KOPT-K1 (cell line): ENCODE data around the gene MLF2.

Experiments
- H3K27ac ChIP-seq: fragments of 200-600 bp; sonication (generic); 2 replicates; pipeline ENCODE4 v1.5.1; 2016; ENCODE audit warnings: antibody characterized with exemption, mild to moderate bottlenecking, low read depth, low read length; ENCODE audit not compliant: poor library complexity, severe bottlenecking
- H3K36me3 ChIP-seq: fragments of 200-600 bp; sonication (generic); 2 replicates; pipeline ENCODE4 v1.5.1; 2017; ENCODE audit warnings: antibody characterized with exemption, mild to moderate bottlenecking, low read length, moderate library complexity; ENCODE audit not compliant: insufficient read depth
- H3K9me3 ChIP-seq: fragments of 200-600 bp; sonication (generic); 2 replicates; pipeline ENCODE4 v1.5.1; 2017; ENCODE audit warnings: antibody characterized with exemption, low read length, mild to moderate bottlenecking; ENCODE audit not compliant: insufficient read depth, poor library complexity, severe bottlenecking

MLF2 gene

DNA sequence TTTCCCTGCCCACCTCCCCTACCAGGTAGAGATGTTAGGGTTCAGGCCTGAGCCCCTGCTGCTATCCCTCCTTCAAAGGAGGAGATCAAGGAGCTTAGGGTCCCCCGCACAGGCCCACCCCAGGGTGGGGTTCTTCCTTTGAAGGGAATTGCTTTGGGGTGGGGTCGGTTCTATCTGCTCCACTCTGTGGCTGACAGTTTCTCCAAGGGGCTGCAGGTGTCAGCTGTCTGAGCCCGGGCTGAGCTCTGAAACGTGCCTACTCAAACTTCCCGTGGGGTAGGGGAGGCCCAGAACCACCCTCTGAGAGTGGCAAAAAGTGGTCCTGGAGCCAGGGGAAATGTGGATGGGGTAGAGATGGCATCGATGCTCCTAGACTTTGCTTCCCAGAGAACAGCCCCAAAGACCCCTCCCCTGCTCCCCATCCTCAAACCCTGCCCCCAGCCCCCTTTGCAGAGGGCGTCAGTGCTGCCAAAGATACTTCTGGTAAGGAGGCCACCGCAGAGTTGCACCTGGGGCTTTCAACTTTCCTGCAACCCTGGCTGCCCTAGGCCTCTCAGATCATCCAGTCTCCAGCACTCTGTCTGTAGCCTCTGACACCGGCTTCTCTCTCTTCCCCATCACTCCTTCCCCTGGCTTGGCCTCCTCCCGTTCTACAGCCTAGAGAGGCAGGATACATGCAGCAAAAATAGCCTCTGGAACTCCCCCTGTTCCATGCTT is 30.1 kb upstream of the MLF2 start:
- Histone ChIP-seq H3K36me3 (no peaks in the 10 kb centered on the region), H3K9me3 (no peaks in the 10 kb centered on the region), H3K27ac (peak overlapping the region; percentile 97)

DNA sequence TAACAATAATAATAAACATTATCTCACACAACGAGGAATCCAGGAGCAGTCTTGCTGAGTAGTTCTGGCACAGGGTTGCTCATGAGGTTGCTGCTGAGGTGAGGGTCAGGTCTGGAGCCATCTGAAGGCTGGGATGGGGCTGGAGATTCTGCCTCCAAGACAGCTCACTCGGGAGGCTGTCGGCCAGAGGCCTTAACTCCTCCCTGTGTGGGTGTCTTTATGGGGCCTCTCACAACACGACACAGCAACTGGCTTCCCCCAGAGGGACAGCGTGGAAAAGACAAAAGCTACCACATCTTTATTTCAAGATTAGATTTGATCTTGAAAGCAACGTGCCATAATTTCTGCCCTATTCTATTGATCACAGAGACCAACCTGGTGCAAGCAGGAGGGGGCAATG is 29.2 kb upstream of the MLF2 start:
- Histone ChIP-seq H3K27ac (peak overlapping the region; percentile 97), H3K36me3 (no peaks in the 10 kb centered on the region), H3K9me3 (no peaks in the 10 kb centered on the region)

DNA sequence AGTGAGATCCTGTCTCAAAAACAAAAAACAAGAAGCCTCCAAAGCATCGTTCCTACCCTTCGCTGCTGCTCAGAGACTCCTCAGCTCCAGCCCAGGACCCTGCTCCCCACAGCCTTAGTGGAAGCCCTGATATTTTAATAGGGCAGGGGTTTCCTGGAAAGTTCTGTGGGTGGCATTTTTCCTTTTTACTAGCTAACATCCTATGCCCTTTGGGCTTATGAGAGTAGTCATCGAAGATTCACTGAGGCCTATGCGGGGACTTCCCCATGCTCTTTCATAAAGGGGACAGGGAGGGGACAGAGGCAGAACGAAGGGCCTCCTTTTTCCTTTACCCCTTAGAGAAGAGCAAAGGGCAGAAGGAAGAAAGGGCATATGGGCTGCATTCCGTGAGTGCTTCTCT is 27.6 kb upstream of the MLF2 start:
- Histone ChIP-seq H3K27ac (peak overlapping the region; percentile 34), H3K9me3 (no peaks in the 10 kb centered on the region), H3K36me3 (no peaks in the 10 kb centered on the region)

DNA sequence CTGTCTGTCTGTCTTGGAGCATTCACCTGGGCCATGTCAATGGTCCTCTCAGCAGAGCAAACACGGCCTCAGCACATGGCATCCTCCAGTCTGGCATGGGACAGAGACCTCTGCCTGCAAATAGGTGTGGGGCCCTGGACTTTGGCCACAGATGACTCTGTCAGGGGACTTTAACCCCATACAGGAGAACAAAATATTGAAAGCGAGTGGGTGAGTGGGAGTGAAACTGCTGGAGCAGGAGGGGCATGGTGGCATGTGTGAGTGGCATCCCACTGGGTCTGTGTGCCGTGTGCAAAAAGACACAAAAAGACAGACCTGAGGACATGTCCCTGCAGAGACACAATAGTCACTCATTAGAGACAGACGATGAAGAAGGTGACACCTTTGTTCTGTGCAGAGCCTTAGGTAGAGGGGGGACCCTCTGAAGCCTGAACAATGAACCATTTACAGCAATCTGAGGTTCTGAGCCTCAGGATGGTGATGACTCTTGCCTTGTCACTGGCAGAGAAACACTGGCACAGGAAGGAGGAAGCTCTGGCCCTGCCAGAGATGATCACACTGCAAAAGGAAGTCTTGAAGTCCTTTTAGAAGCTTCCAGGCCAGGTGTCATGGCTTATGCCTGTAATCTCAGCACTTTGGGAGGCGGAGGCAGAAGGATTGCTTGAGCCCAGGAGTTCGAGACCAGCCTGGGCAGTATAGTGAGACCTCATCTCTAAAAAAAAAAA is 26.9 kb upstream of the MLF2 start:
- no peaks in the 10 kb centered on the region for H3K9me3 ChIP-seq
- no peaks in the 10 kb centered on the region for H3K36me3 ChIP-seq
- H3K27ac ChIP-seq: peak overlapping the region; percentile 34

DNA sequence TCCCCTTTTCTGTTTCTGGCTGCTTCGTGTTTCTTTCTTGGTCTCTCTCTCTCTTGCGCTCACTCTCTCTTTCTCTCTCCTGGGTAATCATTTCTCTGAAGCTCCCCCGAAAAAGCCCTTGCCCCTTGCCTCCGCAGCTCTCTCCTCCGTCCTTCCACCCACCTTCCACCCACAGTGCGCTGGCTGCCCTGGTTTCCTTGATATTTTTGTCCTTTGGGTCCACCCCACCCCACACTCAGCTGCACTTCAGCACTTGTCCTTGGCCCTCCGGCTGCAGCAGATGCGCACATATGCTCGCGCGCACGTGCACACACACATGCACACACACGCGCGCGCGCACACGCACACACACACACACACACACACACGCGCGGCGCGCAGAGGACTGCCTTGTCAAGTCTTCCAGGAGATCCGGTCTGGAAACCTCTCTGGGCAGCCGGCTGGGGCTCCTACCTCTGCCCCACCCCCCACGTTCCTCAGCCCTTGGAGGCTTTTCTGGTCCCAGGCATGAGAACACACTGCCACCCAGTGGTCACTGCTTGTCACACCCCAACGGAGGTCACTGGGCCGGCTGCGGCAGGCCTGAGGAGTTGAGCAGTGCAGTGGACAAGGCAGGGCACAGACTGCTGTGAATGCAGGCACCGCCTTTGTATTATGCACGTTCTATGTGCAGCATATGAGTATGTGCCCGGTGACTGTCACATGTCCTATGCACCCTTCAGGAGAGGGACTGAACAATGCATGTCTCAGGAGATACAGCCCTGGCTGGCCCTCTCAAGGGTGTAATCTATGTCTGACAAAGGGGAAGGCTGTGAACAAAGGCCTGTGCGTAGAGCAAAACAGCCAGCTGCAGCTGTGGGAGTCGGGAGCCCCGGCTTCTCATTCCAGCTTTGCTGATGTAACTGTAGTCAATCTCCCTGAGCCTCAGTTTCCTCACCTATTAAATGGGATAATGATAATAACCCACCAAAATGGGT is 25.9 kb upstream of the MLF2 start:
- no peaks in the 10 kb centered on the region for H3K36me3 ChIP-seq
- H3K27ac ChIP-seq: peak overlapping the region; percentile 4
- H3K9me3 ChIP-seq: no peaks in the 10 kb centered on the region

DNA sequence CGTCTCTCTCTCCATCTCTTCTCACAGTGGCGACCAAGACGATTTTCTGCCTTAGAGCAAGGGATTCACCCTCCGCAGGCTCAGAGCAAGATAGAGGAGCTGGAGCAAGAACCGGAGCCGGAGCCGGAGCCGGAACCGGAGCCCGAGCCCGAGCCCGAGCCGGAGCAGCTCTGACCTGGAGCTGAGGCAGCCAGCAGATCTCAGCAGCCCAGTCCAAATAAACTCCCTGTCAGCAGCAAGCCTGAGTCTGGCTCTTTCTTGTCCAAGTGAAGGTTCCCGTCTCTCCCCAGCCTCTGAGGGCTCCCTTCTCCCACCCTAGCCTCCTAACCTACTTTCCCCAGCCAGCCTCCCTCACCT is 25.3 kb upstream of the MLF2 start:
- Histone ChIP-seq H3K36me3 (no peaks in the 10 kb centered on the region), H3K9me3 (no peaks in the 10 kb centered on the region), H3K27ac (no peak overlapping the region)

DNA sequence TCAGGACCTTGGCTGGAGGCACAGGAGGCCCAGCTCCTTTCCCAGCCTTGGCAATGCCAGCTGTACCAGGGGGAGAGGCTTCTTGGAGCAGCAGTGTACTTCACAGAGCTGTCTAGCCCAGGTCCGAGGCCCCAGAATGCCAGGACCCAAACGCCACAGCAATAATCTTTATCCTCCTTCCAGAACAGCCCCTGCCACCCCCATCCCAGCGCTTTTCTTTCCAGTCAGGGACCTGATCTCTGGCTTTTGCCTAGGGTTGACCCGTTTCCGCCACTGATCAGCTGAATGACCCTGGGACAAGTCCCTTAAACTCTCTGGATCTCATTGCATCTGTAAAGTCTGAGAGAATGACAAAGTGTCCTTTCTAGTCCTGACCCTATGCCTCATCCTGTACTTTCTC is 24.4 kb upstream of the MLF2 start:
- Histone ChIP-seq H3K36me3 (no peaks in the 10 kb centered on the region), H3K9me3 (no peaks in the 10 kb centered on the region), H3K27ac (no peak overlapping the region)

DNA sequence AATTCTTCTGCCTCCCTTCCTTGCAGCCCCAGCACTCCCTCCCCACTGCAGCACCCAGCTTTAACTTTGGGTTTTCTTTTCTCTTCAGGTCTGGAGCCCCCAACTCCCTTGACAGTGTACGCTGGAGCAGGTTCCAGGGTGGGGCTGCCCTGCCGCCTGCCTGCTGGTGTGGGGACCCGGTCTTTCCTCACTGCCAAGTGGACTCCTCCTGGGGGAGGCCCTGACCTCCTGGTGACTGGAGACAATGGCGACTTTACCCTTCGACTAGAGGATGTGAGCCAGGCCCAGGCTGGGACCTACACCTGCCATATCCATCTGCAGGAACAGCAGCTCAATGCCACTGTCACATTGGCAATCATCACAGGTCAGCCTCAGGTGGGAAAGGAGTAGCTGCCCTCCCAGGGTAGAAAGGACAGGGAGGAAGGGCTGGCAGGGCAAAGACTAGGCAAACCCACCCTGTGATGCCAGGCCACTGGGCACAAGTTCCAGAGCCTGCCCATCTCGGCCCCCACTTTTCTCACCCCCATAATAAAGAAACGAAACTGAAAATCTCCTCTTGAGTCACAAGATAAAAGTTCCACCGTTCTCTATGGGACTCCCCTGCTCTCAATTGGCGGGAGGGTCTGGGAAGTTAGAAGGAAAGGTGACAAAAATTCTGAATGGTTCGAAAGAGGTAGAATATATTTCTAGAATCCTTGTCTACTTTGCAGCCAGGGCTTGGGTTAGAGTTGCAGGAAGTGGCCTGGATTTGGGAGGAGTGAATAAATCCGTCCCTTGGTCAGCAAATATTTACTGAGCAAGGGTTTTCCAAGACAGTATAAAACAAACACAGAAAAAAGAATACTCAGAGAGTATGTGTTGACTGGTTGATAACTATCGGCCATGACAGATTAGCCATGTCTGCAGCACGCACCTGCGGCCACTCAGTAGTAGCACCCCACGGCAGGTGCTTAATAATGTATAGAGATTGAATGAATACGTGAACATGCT is 22.5 kb upstream of the MLF2 start:
- Histone ChIP-seq H3K9me3 (no peaks in the 10 kb centered on the region), H3K27ac (peak overlapping the region; percentile 48), H3K36me3 (no peaks in the 10 kb centered on the region)

DNA sequence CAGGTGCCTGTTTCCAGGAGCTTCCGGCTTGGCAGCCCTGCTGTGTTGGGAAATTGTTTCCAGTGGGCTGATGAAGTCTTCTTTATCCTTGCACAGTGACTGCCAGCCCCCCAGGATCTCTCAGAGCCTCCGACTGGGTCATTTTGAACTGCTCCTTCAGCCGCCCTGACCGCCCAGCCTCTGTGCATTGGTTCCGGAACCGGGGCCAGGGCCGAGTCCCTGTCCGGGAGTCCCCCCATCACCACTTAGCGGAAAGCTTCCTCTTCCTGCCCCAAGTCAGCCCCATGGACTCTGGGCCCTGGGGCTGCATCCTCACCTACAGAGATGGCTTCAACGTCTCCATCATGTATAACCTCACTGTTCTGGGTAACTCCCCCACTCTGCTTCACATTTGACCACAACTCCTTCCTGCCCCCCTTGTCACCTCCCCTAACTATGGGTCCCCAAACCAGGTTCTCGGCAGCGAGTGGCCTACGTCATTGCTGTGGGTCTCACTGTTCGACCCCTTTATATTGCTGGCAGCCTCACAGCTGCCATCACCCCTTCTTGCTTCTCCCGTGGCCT is 21.6 kb upstream of the MLF2 start:
- Histone ChIP-seq H3K36me3 (no peaks in the 10 kb centered on the region), H3K9me3 (no peaks in the 10 kb centered on the region), H3K27ac (peak overlapping the region; percentile 48)

DNA sequence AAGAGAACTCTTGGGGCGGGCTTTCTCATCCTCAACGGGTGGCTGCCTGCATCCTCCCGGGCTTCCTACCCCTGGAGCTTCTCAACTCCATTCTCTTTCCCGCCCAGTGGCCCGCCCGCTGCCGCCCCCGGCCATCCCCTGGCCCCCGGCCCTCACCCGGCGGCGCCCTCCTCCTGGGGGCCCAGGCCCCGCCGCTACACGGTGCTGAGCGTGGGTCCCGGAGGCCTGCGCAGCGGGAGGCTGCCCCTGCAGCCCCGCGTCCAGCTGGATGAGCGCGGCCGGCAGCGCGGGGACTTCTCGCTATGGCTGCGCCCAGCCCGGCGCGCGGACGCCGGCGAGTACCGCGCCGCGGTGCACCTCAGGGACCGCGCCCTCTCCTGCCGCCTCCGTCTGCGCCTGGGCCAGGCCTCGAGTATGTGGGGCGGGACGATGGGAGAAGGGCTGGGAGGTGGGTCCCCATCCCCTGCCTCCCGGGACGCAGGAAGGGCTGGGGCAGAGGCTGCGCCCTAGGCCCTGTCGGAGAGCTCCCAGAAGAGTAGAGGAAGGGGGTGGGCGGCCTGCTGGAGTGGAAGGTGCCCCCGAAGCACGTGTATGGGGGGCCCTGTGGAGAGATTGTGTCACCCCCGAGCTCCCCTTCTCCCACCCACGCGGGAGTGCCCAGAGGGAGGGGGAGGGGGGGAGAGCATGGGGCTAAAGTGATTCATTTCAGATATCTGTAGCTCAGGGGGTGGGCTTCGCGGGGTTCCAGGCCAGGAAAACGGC is 20.8 kb upstream of the MLF2 start:
- Histone ChIP-seq H3K36me3 (no peaks in the 10 kb centered on the region), H3K27ac (peak overlapping the region; percentile 48), H3K9me3 (no peaks in the 10 kb centered on the region)

DNA sequence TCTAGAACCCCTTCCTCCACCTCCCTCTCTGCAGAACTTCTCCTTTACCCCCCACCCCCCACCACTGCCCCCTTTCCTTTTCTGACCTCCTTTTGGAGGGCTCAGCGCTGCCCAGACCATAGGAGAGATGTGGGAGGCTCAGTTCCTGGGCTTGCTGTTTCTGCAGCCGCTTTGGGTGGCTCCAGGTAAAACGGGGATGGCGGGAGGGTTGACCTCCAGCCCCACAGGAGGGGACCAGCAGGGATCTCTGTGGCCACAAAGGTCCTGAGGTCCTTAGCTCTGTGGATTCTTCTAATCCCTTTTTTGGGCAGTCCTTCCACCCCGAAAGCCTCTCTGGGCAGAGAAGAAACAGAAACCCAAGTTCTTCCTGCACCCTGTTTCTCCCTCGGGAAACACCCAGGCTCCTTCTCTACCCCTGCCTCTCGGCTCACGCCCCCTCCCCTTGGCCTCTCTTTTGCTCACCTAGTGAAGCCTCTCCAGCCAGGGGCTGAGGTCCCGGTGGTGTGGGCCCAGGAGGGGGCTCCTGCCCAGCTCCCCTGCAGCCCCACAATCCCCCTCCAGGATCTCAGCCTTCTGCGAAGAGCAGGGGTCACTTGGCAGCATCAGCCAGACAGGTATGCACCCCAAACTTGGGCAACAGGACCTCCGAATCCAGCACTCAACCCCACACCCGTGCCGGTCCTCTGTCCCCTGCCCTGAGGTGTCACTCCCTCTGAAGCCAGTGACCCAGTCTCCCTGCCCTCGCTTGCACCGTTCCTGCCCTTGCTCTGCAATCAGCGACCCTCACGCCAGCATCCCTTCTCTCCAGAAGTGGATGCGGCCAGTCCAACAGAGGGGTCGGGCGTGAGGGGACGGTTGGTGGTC is 20.0 kb upstream of the MLF2 start:
- Histone ChIP-seq H3K9me3 (no peaks in the 10 kb centered on the region), H3K36me3 (no peaks in the 10 kb centered on the region), H3K27ac (no peak overlapping the region)

DNA sequence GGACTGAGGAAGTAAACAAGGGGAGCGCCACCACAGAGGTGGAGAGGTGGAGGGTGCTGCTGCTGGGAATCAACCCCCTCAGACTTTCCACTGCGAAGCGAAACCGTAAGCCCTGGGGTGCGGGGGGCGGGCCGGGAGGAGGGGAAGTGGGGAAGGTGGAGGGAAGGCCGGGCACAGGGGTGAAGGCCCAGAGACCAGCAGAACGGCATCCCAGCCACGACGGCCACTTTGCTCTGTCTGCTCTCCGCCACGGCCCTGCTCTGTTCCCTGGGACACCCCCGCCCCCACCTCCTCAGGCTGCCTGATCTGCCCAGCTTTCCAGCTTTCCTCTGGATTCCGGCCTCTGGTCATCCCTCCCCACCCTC is 19.4 kb upstream of the MLF2 start, which contains the start of gene LAG3:
Gene LAG3, plus strand, starts transcription at position 190 of the 365 bp plus-strand sequence. CDS start 333 bp downstream, outside the sequence.
- Histone ChIP-seq H3K27ac (no peak within 1 kb of the TSS), H3K9me3 (no peaks in the 10 kb centered on the region), H3K36me3 (no peaks in the 10 kb centered on the region)
